Fibroblast of upper back skin (primary cell): Measurements from ENCODE around the gene ATOSA.

Source experiments
- DNase-seq: peaks from one replicate; pipeline ENCODE4 v3.0.0-alpha.2; 2013

The ATOSA gene

GRCh38 chr15:52681441-52681840 is 2.3 kb upstream of the ATOSA start:
- DNase-seq: no peak

- DNase-seq: no peak
Measured at GRCh38 chr15:52680761-52681160, 1.6 kb upstream of the ATOSA start.

- DNase-seq: peak; percentile 1
Measured at GRCh38 chr15:52680041-52680391, 828 bp upstream of the ATOSA start.

GRCh38 chr15:52678468-52679231 is 538 bp downstream of the ATOSA start:
- peak; percentile 46 for DNase-seq

- peak; percentile 49 for DNase-seq
Measured at GRCh38 chr15:52677593-52678467, 1.4 kb downstream of the ATOSA start.

GRCh38 chr15:52674831-52675230 is 4.4 kb downstream of the ATOSA start:
- no peak for DNase-seq

- no peak for DNase-seq
Measured at GRCh38 chr15:52673734-52674133, 5.5 kb downstream of the ATOSA start.

- no peak for DNase-seq
Measured at GRCh38 chr15:52673312-52673711, 5.9 kb downstream of the ATOSA start.

- no peak for DNase-seq
Measured at GRCh38 chr15:52672661-52673060, 6.5 kb downstream of the ATOSA start.

GRCh38 chr15:52670087-52670486 is 9.1 kb downstream of the ATOSA start:
- DNase-seq: no peak

GRCh38 chr15:52668133-52668532 is 11.1 kb downstream of the ATOSA start:
- peak; percentile 7 for DNase-seq

- DNase-seq: no peak
Measured at GRCh38 chr15:52667597-52667996, 11.6 kb downstream of the ATOSA start.

- DNase-seq: no peak
Measured at GRCh38 chr15:52663536-52664294, 15.5 kb downstream of the ATOSA start.

- DNase-seq: no peak
Measured at GRCh38 chr15:52661909-52662308, 17.3 kb downstream of the ATOSA start.

- DNase-seq: no peak
Measured at GRCh38 chr15:52660192-52660591, 19.0 kb downstream of the ATOSA start.

GRCh38 chr15:52658955-52659354 is 20.2 kb downstream of the ATOSA start:
- DNase-seq: no peak

GRCh38 chr15:52657338-52657737 is 21.9 kb downstream of the ATOSA start:
- DNase-seq: peak; percentile 78

GRCh38 chr15:52656412-52656811 is 22.8 kb downstream of the ATOSA start:
- no peak for DNase-seq

GRCh38 chr15:52653431-52653964 is 25.7 kb downstream of the ATOSA start:
- DNase-seq: peak; percentile 91

GRCh38 chr15:52652984-52653383 is 26.2 kb downstream of the ATOSA start:
- peak; percentile 68 for DNase-seq

GRCh38 chr15:52652286-52652685 is 26.9 kb downstream of the ATOSA start:
- no peak for DNase-seq

- peak; percentile 89 for DNase-seq
Measured at GRCh38 chr15:52651868-52652267, 27.3 kb downstream of the ATOSA start.

- no peak for DNase-seq
Measured at GRCh38 chr15:52651114-52651513, 28.1 kb downstream of the ATOSA start.
